Activated gamma-delta T cell treated with Interleukin-2 at 50 U/mL for 16 hours (primary cell): Measurements from ENCODE around the gene SYCP3.
A peak's percentile ranks its signal among the peaks of the same experiment; 100 is the strongest.
"Not testable (repeated sequence)": the region's sequence is repeated elsewhere in the genome, so short reads cannot be mapped to it uniquely, and the experiment has no call there.

Source experiments
- DNase-seq: peaks from one replicate; pipeline ENCODE4 v3.0.0-alpha.2; 2020

Gene SYCP3

GRCh38 chr12:101710288-101710687, 29.0 kb downstream of the SYCP3 start:
- DNase-seq, result no peak

- no peak for DNase-seq
These were observed 32.0 kb downstream of the SYCP3 start for GRCh38 chr12:101707131-101707782.

- DNase-seq, result no peak
These were observed 32.9 kb downstream of the SYCP3 start for GRCh38 chr12:101706403-101706802.

- DNase-seq, result no peak
These were observed 35.8 kb downstream of the SYCP3 start for GRCh38 chr12:101703487-101703886.

GRCh38 chr12:101700299-101700820, 38.9 kb downstream of the SYCP3 start:
- DNase-seq, result no peak

- DNase-seq, result no peak
These were observed 40.4 kb downstream of the SYCP3 start for GRCh38 chr12:101698800-101699347.

- peak; percentile 5 for DNase-seq
These were observed 41.1 kb downstream of the SYCP3 start for GRCh38 chr12:101697930-101698799.

- DNase-seq, result peak; percentile 55
These were observed 41.9 kb downstream of the SYCP3 start, which contains the start of gene CHPT1 for GRCh38 chr12:101697197-101697929. CHPT1 (plus strand) TSS chr12:101697640; CDS start chr12:101697862, 222 bp downstream.

- DNase-seq, result no peak
These were observed 42.7 kb downstream of the SYCP3 start for GRCh38 chr12:101696251-101697196.

GRCh38 chr12:101695706-101696105, 43.6 kb downstream of the SYCP3 start:
- no peak for DNase-seq

- DNase-seq, result no peak
These were observed 44.3 kb downstream of the SYCP3 start for GRCh38 chr12:101694986-101695385.

GRCh38 chr12:101694297-101694848, 44.9 kb downstream of the SYCP3 start:
- no peak for DNase-seq

GRCh38 chr12:101691503-101692096, 47.7 kb downstream of the SYCP3 start:
- DNase-seq, result no peak

- no peak for DNase-seq
These were observed 48.6 kb downstream of the SYCP3 start for GRCh38 chr12:101690544-101691098.

GRCh38 chr12:101686176-101686575, 53.1 kb downstream of the SYCP3 start:
- no peak for DNase-seq

- DNase-seq, result no peak
These were observed 54.2 kb downstream of the SYCP3 start for GRCh38 chr12:101685092-101685491.

- not testable (repeated sequence) for DNase-seq
These were observed 57.6 kb downstream of the SYCP3 start for GRCh38 chr12:101681627-101682026.

GRCh38 chr12:101680647-101681046, 58.6 kb downstream of the SYCP3 start:
- no peak for DNase-seq

- no peak for DNase-seq
These were observed 59.0 kb downstream of the SYCP3 start for GRCh38 chr12:101680240-101680639.
